Muscle layer of colon (tissue), 2 donors: Measurements from ENCODE around the gene LRRC56.
A peak's percentile ranks its signal among the peaks of the same experiment; 100 is the strongest.

Experiments
- H3K27ac ChIP-seq: one replicate; pipeline ENCODE4 v1.7.0; 2013; ENCODE audit warnings: low read depth, mild to moderate bottlenecking, low read length, moderate library complexity
- H3K27me3 ChIP-seq, 2 donors: one replicate each; pipeline ENCODE4 v1.7.0; 2013; ENCODE audit warnings: low read length in 2 of 2, mild to moderate bottlenecking in 2 of 2; ENCODE audit not compliant: insufficient read depth in 2 of 2, control insufficient read depth in 1 of 2
- H3K36me3 ChIP-seq: one replicate; pipeline ENCODE4 v1.7.0; 2013; ENCODE audit warnings: mild to moderate bottlenecking, low read length; ENCODE audit not compliant: insufficient read depth
- H3K4me1 ChIP-seq: one replicate; pipeline ENCODE4 v1.7.0; 2013; ENCODE audit warnings: mild to moderate bottlenecking, low read length; ENCODE audit not compliant: insufficient read depth
- H3K4me3 ChIP-seq, 2 donors: one replicate each; pipeline ENCODE4 v1.7.0; 2013; ENCODE audit warnings: low read length in 2 of 2, low read depth in 1 of 2, mild to moderate bottlenecking in 1 of 2, moderate library complexity in 1 of 2
- H3K9ac ChIP-seq: one replicate; pipeline ENCODE4 v1.7.0; 2013; ENCODE audit warnings: low read length
- H3K9me3 ChIP-seq: one replicate; pipeline ENCODE4 v1.7.0; 2013; ENCODE audit warnings: mild to moderate bottlenecking, low read length
- donor health status: abdominal sarcoma.
- donor health status: Adenocarcinoma of cecum.

LRRC56 gene

DNA sequence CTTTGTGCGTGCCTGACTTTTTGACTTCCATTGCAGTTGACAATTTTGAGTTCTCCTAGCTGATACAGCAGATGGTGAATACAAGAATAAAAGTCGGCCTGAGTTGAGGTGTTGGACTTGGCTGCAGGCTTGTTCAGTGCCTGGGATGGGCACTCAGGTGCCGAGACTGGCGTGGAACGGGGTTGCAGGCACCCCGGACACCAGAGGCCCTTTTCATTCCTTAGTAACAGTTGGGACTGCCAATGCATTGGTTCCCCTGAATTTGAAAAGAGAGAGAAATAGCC is 40.2 kb downstream of the LRRC56 start:
- Histone ChIP-seq H3K9ac (peak overlapping the region; percentile 93), H3K4me1 (peaks cover 36% of the 10 kb centered on the region), H3K36me3 (peaks cover 8% of the 10 kb centered on the region), H3K4me3 (peak overlapping the region in 1 of 2 donors; percentile 95), H3K27me3 (peaks cover 0 to 11% of the 10 kb centered on the region in 2 donors), H3K27ac (peak overlapping the region; percentile 73), H3K9me3 (no peaks in the 10 kb centered on the region)

- H3K27me3 ChIP-seq: peaks cover 0 to 8% of the 10 kb centered on the region in 2 donors
- H3K9me3 ChIP-seq: no peaks in the 10 kb centered on the region
- H3K36me3 ChIP-seq: peaks cover 12% of the 10 kb centered on the region
- no peak overlapping the region for H3K27ac ChIP-seq
- peaks cover 36% of the 10 kb centered on the region for H3K4me1 ChIP-seq
- H3K4me3 ChIP-seq: peak overlapping the region in 1 of 2 donors; percentile 95
- peak overlapping the region; percentile 93 for H3K9ac ChIP-seq
These were observed 41.1 kb downstream of the LRRC56 start for GRCh38 chr11:578276-579035.

- Histone ChIP-seq H3K4me3 (no peak overlapping the region), H3K27ac (no peak overlapping the region), H3K9ac (no peak overlapping the region), H3K27me3 (peaks cover 0 to 5% of the 10 kb centered on the region in 2 donors), H3K4me1 (peaks cover 32% of the 10 kb centered on the region), H3K36me3 (peaks cover 19% of the 10 kb centered on the region), H3K9me3 (no peaks in the 10 kb centered on the region)
These were observed 42.7 kb downstream of the LRRC56 start for GRCh38 chr11:579830-580601.

- no peak overlapping the region for H3K4me3 ChIP-seq
- peaks cover 32% of the 10 kb centered on the region for H3K4me1 ChIP-seq
- no peaks in the 10 kb centered on the region for H3K9me3 ChIP-seq
- peaks cover 20% of the 10 kb centered on the region for H3K36me3 ChIP-seq
- H3K27ac ChIP-seq: no peak overlapping the region
- H3K9ac ChIP-seq: no peak overlapping the region
- H3K27me3 ChIP-seq: no peaks in the 10 kb centered on the region
These were observed 44.0 kb downstream of the LRRC56 start for GRCh38 chr11:581342-581741.

- no peak overlapping the region for H3K4me3 ChIP-seq
- H3K4me1 ChIP-seq: peaks cover 32% of the 10 kb centered on the region
- no peak overlapping the region for H3K9ac ChIP-seq
- H3K9me3 ChIP-seq: no peaks in the 10 kb centered on the region
- H3K27me3 ChIP-seq: no peaks in the 10 kb centered on the region
- H3K36me3 ChIP-seq: peaks cover 24% of the 10 kb centered on the region
- no peak overlapping the region for H3K27ac ChIP-seq
These were observed 44.4 kb downstream of the LRRC56 start for GRCh38 chr11:581752-582151.

- Histone ChIP-seq H3K27ac (no peak overlapping the region), H3K36me3 (peaks cover 44% of the 10 kb centered on the region), H3K9me3 (no peaks in the 10 kb centered on the region), H3K27me3 (no peaks in the 10 kb centered on the region), H3K4me1 (peaks cover 11% of the 10 kb centered on the region), H3K4me3 (no peak overlapping the region), H3K9ac (no peak overlapping the region)
These were observed 47.0 kb downstream of the LRRC56 start for GRCh38 chr11:584287-584686.

DNA sequence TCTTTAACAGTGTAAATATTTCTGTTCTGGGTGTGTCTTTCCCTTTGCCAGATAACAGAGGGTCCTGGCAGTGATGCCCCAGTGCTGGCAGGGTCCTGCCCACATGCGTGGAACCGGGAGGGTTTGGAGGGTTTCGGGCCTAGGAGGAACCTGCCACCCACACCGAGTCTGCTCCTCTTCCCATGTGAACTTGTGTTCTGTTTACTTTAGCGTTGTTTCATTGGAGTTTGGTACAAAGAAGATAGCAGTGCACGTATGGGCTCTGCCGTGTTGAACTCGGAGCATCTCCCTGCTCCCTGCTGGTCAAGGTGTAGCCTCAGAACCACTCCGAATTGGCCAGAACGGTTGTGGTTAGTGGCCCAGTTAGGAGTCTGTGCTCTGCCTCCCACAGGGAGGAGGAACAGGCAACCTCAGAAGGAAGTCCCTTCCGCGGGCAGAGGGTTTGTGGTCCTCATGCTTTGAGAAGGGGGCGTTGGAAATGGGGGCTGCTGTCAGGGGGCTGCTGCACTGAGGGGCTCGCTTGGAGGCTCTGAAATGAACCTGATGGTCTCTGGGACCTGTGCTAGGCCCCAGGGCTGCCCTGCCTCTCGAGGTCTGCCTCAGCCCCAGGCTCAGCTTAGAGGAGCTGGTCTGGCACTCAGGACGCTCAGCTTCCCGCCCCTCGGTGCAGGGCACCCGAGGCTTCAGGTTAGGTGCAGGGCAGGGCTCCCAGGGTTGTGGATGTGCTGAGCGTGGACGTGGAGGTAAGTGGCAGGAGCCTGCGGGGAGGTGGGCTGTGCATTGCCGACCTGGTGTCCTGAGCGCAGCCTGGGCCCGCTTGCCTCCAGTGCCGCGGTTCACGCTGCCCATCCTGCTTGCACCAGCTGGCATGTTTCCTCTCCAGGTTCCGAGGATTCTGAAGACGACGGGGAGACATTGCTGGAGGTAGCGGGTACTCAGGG is 49.3 kb downstream of the LRRC56 start:
- Histone ChIP-seq H3K9ac (no peak overlapping the region), H3K36me3 (peaks cover 55% of the 10 kb centered on the region), H3K4me3 (no peak overlapping the region), H3K4me1 (no peaks in the 10 kb centered on the region), H3K9me3 (no peaks in the 10 kb centered on the region), H3K27me3 (no peaks in the 10 kb centered on the region), H3K27ac (no peak overlapping the region)

DNA sequence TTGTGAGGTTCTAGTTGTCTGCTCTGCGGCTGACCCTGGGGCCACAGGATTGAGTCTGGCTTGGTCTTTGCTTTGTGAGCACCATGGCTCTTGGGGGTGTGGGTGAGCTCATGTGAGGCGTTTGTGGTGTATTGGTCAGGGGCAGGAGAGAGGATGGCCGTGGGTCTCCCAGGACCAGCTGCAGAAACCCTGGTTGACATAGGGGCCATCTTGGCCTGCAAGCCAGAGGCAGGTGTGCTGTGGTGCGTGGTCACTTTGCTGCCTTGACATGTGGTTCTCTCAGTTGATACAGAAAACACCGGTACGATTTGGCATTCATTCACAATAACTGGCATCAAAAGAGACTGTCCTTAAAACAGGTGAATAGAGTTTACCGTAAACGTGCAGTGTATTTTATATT is 50.2 kb downstream of the LRRC56 start:
- Histone ChIP-seq H3K9me3 (no peaks in the 10 kb centered on the region), H3K27me3 (no peaks in the 10 kb centered on the region), H3K4me3 (no peak overlapping the region), H3K4me1 (no peaks in the 10 kb centered on the region), H3K9ac (no peak overlapping the region), H3K27ac (no peak overlapping the region), H3K36me3 (peaks cover 54% of the 10 kb centered on the region)

GRCh38 chr11:587978-588380 is 50.7 kb downstream of the LRRC56 start:
- Histone ChIP-seq H3K36me3 (peaks cover 58% of the 10 kb centered on the region), H3K4me1 (no peaks in the 10 kb centered on the region), H3K27me3 (no peaks in the 10 kb centered on the region), H3K27ac (no peak overlapping the region), H3K9me3 (no peaks in the 10 kb centered on the region), H3K9ac (no peak overlapping the region), H3K4me3 (no peak overlapping the region)

GRCh38 chr11:589798-590197 is 52.5 kb downstream of the LRRC56 start:
- H3K36me3 ChIP-seq: peaks cover 62% of the 10 kb centered on the region
- no peak overlapping the region for H3K4me3 ChIP-seq
- H3K27me3 ChIP-seq: no peaks in the 10 kb centered on the region
- no peaks in the 10 kb centered on the region for H3K9me3 ChIP-seq
- H3K9ac ChIP-seq: no peak overlapping the region
- H3K4me1 ChIP-seq: no peaks in the 10 kb centered on the region
- no peak overlapping the region for H3K27ac ChIP-seq

- Histone ChIP-seq H3K9me3 (no peaks in the 10 kb centered on the region), H3K9ac (no peak overlapping the region), H3K36me3 (peaks cover 73% of the 10 kb centered on the region), H3K4me1 (no peaks in the 10 kb centered on the region), H3K27ac (no peak overlapping the region), H3K27me3 (no peaks in the 10 kb centered on the region), H3K4me3 (no peak overlapping the region)
These were observed 53.7 kb downstream of the LRRC56 start for GRCh38 chr11:590997-591396.
